ENCODE results near the gene GET3.
A peak's percentile ranks its signal among the peaks of the same experiment; 100 is the strongest.
"Not testable (repeated sequence)": the region's sequence is repeated elsewhere in the genome, so short reads cannot be mapped to it uniquely, and the experiment has no call there.

Gene GET3

GRCh38 chr19:12736995-12737834 lies at the start of gene GET3:
Gene GET3 (plus strand): TSS chr19:12737497. CDS start chr19:12737506, 9 bp downstream.
- peak; percentile 99 to 100 for DNase-seq

GRCh38 chr19:12689012-12689411 lies 48.3 kb upstream of the GET3 start:
- DNase-seq, result no peak

DNA sequence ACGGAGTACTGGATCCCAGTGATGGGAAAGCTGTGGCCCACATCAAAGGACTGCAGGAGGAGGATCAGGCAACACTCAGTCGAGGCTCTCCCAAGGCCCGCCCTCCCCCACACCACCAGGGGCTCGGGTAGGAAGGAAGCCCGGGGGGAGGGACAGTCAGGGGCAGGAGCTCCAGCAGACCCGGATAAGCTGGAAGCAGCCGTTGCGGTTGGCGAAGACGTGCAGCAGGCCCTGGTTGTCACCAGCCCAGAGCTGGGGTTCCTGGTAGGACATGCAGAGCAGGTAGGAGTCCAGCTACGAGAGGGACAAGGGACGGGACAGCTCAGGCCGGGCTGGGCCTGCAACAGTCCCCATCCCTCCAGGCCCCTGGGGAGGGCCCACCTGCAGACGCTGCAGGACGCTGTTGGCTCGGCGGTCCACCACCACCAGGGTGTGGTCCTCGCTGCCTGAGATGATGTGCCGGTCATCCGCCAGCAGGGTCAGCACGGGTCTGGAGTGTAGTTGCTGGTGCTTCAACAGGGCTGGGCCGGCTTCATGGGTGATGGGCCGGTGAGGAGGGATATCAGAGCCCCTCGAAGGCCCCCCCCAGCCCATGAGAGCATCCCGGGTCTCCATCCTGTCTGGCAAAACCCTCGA lies 47.6 kb upstream of the GET3 start:
- DNase-seq, result no peak

DNA sequence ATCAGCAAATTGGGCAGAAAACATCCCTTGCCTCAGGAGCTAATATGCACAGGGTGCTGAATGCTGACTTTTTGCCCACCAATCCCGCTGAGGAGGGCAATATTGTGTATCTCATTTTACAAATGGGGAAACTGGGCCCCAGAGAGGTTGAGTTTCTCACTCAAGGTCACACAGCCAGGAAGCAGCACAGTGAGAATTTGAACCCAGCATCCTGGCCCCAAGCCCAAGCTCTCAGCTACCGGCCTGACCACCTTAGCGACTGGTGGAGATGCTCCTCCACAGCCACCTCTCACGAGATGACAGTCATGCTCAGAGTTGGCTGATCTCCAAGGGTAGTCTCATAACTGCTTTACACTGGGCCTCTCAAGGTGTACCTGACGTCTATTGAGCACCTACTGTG lies 44.3 kb upstream of the GET3 start:
- no peak for DNase-seq

GRCh38 chr19:12694641-12695040 lies 42.7 kb upstream of the GET3 start:
- no peak for DNase-seq

DNA sequence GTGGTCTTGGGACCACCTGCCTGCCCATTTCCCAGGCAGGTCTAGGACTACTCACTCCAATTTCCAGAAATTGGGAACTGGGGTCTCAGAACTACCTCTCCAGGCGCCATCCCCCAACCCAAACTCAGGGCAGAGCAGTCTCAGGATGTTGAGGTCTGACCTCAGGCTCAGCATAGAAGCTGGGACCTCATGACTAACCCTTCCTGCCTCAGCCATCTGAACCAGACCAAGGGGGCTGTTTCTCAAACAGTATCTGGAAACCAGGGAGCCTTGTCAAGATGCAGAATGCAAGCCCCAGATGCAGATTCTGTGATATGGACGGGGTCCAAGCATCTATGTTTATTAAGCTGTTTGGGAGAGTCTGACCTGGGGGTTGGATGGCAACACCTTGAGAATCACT lies 42.2 kb upstream of the GET3 start:
- DNase-seq, result no peak

- no peak for DNase-seq
Measured at GRCh38 chr19:12695514-12695913, 41.8 kb upstream of the GET3 start.

- no peak for DNase-seq
Measured at GRCh38 chr19:12695997-12696365, 41.3 kb upstream of the GET3 start.

- DNase-seq, result peak; percentile 89 to 91
Measured at GRCh38 chr19:12696366-12697335, 40.6 kb upstream of the GET3 start, which contains the start of gene FBXW9. Gene FBXW9 (minus strand): TSS chr19:12696631. CDS start chr19:12696581, 50 bp downstream.

GRCh38 chr19:12697425-12697824 lies 39.9 kb upstream of the GET3 start:
- not testable (repeated sequence) for DNase-seq

DNA sequence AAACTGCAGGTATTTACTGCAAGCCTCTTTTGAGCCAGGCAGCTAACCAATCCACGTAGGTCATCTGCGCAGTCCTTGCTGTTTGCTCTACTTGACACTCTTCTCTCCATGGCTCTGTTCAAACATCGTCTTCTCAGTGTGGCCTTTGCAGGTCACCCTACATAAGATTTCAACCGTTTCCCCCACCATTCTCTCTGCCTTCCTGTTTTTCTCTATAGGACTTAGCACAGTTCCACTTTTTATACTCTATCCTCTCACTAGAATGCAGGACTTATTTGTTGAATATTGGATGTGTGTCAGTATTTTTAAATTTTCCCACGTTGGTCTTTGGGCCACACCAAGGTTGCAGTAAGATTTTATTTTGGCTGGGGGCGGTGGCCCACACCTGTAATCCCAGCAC lies 39.2 kb upstream of the GET3 start:
- no peak for DNase-seq

DNA sequence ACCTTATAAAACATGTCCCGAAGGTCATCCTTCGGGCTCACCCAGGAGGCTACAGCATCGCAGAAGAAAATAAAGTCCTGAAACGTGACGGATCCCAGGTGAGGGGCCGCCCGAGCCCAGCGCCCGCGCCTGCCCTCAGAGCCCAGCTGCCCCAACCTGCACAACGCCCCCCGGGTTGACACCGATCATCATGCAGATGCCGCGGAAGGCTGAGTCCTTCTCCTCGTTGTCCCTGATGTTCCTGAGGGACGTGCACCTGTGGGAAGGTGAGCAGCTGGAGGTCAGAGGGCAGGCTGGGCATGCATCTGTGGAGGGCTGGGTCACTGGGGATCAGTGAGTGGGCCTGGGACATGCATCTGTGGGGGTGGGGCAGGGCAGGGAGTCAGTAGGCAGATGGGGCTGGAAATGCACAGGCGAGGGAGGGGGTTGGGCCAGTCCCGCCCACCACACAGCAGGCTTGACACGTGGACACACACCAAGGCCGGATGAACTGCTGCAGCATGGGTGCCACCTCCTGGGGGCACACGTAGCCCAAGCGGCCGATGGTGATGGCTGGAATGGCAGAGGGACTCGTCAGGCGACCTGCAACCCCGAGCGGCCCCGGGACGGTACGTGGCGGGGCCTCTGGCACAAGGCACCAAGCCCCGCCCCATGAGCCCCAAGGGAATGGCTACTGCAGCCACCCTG lies 35.6 kb upstream of the GET3 start:
- no peak for DNase-seq

DNA sequence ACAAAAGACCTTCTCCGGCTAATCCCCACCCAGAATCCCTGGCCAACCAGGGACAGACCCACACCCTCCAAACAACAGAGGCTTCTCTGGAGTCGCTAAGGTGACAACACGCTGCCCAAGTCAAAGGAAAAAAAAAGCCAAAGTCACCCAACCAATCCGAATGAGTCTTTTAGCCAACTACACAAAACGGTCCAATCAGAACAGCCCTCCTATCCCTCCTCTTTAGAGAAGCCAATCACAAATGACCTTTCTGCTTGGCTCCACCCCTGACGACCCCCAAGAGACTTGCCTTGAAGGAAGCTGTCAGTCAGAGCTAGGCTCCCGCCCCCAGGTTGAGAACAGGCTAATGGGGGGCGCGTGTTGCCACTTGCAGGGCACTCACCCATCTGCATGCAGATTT lies 34.3 kb upstream of the GET3 start:
- peak in 1 of 2 experiments; percentile 7 for DNase-seq

GRCh38 chr19:12705169-12705568 lies 32.1 kb upstream of the GET3 start:
- no peak for DNase-seq

GRCh38 chr19:12705654-12706331 lies 31.5 kb upstream of the GET3 start:
- no peak for DNase-seq

GRCh38 chr19:12706332-12706718 lies 31.0 kb upstream of the GET3 start:
- DNase-seq, result no peak

GRCh38 chr19:12708641-12709040 lies 28.7 kb upstream of the GET3 start:
- DNase-seq, result no peak

DNA sequence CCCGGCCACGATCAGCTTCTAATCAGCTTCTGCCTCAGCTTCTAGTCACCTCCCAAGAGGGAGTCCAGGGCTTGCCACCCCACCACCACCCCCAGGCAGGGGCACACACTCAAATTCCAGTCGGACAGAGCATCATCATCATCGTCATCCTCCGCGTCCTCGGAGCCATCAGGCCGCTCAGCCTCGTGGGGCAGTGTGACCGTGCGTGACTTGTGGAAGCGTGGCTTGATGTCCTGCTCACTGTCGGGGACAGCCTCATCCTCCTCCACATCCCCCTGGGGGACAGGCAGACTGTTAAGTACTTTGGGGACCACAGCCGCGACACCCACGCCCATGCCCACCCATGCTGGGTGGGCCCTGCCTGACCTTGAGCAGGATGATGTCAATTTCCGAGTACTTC lies 26.1 kb upstream of the GET3 start:
- DNase-seq, result no peak

DNA sequence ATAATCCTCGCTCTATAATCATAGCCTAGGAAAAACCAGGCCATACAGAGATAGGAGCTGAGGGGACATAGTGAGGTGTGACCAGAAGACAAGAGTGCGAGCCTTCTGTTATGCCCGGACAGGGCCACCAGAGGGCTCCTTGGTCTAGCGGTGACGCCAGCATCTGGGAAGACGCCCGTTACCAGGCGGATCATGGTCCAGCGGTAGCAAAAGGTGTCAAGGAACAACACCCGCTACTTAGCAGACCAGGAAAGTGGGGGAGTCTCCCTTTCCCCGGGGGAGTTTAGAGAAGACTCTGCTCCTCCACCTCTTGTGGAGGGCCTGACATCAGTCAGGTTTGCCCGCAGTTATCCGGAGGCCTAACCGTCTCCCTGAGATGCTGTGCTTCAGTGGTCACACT lies 25.2 kb upstream of the GET3 start:
- DNase-seq, result not testable (repeated sequence)

DNA sequence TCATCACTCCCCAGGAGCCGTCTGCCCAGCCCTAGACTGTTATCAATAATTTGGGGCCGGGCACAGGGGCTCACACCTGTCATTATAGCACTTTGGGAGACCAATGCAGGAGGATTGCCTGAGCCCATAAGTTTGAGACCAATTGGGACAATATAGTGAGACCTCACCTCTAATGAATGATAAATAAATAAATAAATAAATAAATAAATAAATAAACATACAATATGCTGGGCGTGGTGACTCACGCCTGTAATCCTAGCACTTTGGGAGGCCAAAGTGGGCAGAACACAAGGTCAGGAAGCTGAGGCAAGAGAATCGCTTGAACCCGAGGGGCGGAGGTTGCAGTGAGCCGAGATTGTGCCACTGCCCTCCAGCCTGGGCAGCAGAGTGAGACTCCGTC lies 24.0 kb upstream of the GET3 start:
- not testable (repeated sequence) for DNase-seq

GRCh38 chr19:12715102-12715501 lies 22.2 kb upstream of the GET3 start:
- DNase-seq, result no peak

GRCh38 chr19:12715929-12716328 lies 21.4 kb upstream of the GET3 start:
- no peak for DNase-seq

All from SHP77 (cell line).